ENCODE results near the gene HDAC9.

Gene HDAC9

GRCh38 chr7:19051767-19052375 lies 556.3 kb downstream of the HDAC9 start:
- DNase-seq: peak; percentile 62
- Histone ChIP-seq H3K4me1 (peaks cover 4% of the 10 kb centered on the region), H3K9me3 (peaks cover 5% of the 10 kb centered on the region; the same call in 1 of the 2 replicates), H3K36me3 (no peaks in the 10 kb centered on the region; the same call in 1 of the 2 replicates), H3K27me3 (no peaks in the 10 kb centered on the region), H3K4me3 (ENCODE audit: low read depth, low read length) (no peak overlapping the region)
- peak; percentile 85 for TF ChIP-seq CTCF (IDR thresholded peaks at IDR 0.05; ENCODE audit: low read depth, low read length)

Data from BE2C (cell line).